ENCODE data around the gene LCTL. TPM values are rescaled to one million over a fixed set of nuclear protein-coding genes. Genes with fewer than 3 reads are reported as not detected.

Gene LCTL
- total RNA-seq, 2 experiments from 2014 or later, result not detected

GRCh38 chr15:66564136-66565041, 1.4 kb downstream of the LCTL start:
- TF ChIP-seq EZH2phosphoT487 (IDR thresholded peaks at IDR 0.05; ENCODE audit: borderline replicate concordance, low read depth, low read length), result no peak
- TF ChIP-seq CTCF (conservative IDR thresholded peaks at IDR 0.05; ENCODE audit: low read length), result no peak
- Histone ChIP-seq H3K79me2 (ENCODE audit: insufficient read depth, low read depth, low read length) (no peaks in the 10 kb centered on the region), H3K9me3 (ENCODE audit: low read length) (no peaks in the 10 kb centered on the region), H3K4me2 (ENCODE audit: low read length) (no peak overlapping the region), H3K9me2 (ENCODE audit: insufficient read depth, low read length) (no peaks in the 10 kb centered on the region), H3K36me3 (ENCODE audit: insufficient read depth, low read length) (no peaks in the 10 kb centered on the region), H4K20me1 (ENCODE audit: insufficient read depth, low read length) (no peaks in the 10 kb centered on the region), H3K27ac (ENCODE audit: low read depth, low read length, poor library complexity, severe bottlenecking) (no peak overlapping the region), H3K4me3 (ENCODE audit: low read depth, low read length, poor library complexity, severe bottlenecking) (no peak overlapping the region), H3K4me1 (ENCODE audit: insufficient read depth, low read length, poor library complexity, severe bottlenecking) (peaks cover 8% of the 10 kb centered on the region), H2AFZ (ENCODE audit: low read length) (no peak overlapping the region)
- ChIA-PET CTCF (ENCODE audit: unreplicated experiment) (no interaction called here), POLR2A (interaction anchor here (0.7 kb wide), 1 partner anchor 664 kb away, joined by 3 read pairs; no protein-coding TSS in a partner anchor)
- DNase-seq (ENCODE audit: low spot score), result no peak
- intact Hi-C loops (cut with micrococcal nuclease; ENCODE audit: unreplicated experiment), result no loop called here
- BruUV-seq (replicated peaks), result no TSS peak

GRCh38 chr15:66563566-66564110, 2.2 kb downstream of the LCTL start:
- POLR2A ChIA-PET, result no interaction called here
- H3K4me1 ChIP-seq (ENCODE audit: insufficient read depth, low read length, poor library complexity, severe bottlenecking), result peaks cover 8% of the 10 kb centered on the region
- H3K79me2 ChIP-seq (ENCODE audit: insufficient read depth, low read depth, low read length), result no peaks in the 10 kb centered on the region
- H3K36me3 ChIP-seq (ENCODE audit: insufficient read depth, low read length), result no peaks in the 10 kb centered on the region
- H3K27ac ChIP-seq (ENCODE audit: low read depth, low read length, poor library complexity, severe bottlenecking), result no peak overlapping the region
- CTCF ChIA-PET (ENCODE audit: unreplicated experiment), result no interaction called here
- H4K20me1 ChIP-seq (ENCODE audit: insufficient read depth, low read length), result no peaks in the 10 kb centered on the region
- H3K4me2 ChIP-seq (ENCODE audit: low read length), result no peak overlapping the region
- no peak overlapping the region for H2AFZ ChIP-seq (ENCODE audit: low read length)
- no peak for DNase-seq (ENCODE audit: low spot score)
- H3K9me3 ChIP-seq (ENCODE audit: low read length), result no peaks in the 10 kb centered on the region
- H3K4me3 ChIP-seq (ENCODE audit: low read depth, low read length, poor library complexity, severe bottlenecking), result no peak overlapping the region
- BruUV-seq (replicated peaks), result no TSS peak
- intact Hi-C loops (cut with micrococcal nuclease; ENCODE audit: unreplicated experiment), result no loop called here
- no peaks in the 10 kb centered on the region for H3K9me2 ChIP-seq (ENCODE audit: insufficient read depth, low read length)
- no peak for TF ChIP-seq CTCF (conservative IDR thresholded peaks at IDR 0.05; ENCODE audit: low read length)
- TF ChIP-seq EZH2phosphoT487 (IDR thresholded peaks at IDR 0.05; ENCODE audit: borderline replicate concordance, low read depth, low read length), result no peak

GRCh38 chr15:66563126-66563525, 2.7 kb downstream of the LCTL start:
- no peak overlapping the region for H3K4me2 ChIP-seq (ENCODE audit: low read length)
- POLR2A ChIA-PET, result no interaction called here
- no peak overlapping the region for H2AFZ ChIP-seq (ENCODE audit: low read length)
- no peak overlapping the region for H3K27ac ChIP-seq (ENCODE audit: low read depth, low read length, poor library complexity, severe bottlenecking)
- intact Hi-C loops (cut with micrococcal nuclease; ENCODE audit: unreplicated experiment), result no loop called here
- no TSS peak for BruUV-seq (replicated peaks)
- no peaks in the 10 kb centered on the region for H4K20me1 ChIP-seq (ENCODE audit: insufficient read depth, low read length)
- no peak for DNase-seq (ENCODE audit: low spot score)
- H3K79me2 ChIP-seq (ENCODE audit: insufficient read depth, low read depth, low read length), result no peaks in the 10 kb centered on the region
- TF ChIP-seq CTCF (conservative IDR thresholded peaks at IDR 0.05; ENCODE audit: low read length), result no peak
- TF ChIP-seq EZH2phosphoT487 (IDR thresholded peaks at IDR 0.05; ENCODE audit: borderline replicate concordance, low read depth, low read length), result no peak
- H3K4me1 ChIP-seq (ENCODE audit: insufficient read depth, low read length, poor library complexity, severe bottlenecking), result peaks cover 8% of the 10 kb centered on the region
- H3K36me3 ChIP-seq (ENCODE audit: insufficient read depth, low read length), result no peaks in the 10 kb centered on the region
- no peaks in the 10 kb centered on the region for H3K9me3 ChIP-seq (ENCODE audit: low read length)
- CTCF ChIA-PET (ENCODE audit: unreplicated experiment), result no interaction called here
- H3K9me2 ChIP-seq (ENCODE audit: insufficient read depth, low read length), result no peaks in the 10 kb centered on the region
- no peak overlapping the region for H3K4me3 ChIP-seq (ENCODE audit: low read depth, low read length, poor library complexity, severe bottlenecking)

Data from OCI-LY7 (cell line).